HG02840 (cell line): ENCODE results near the gene TPRX1.
"Not testable (repeated sequence)": the region's sequence is repeated elsewhere in the genome, so short reads cannot be mapped to it uniquely, and the experiment has no call there.

ENCODE experiments used
- ATAC-seq: cut with Tn5 transposase; IDR thresholded peaks from one replicate; pipeline ENCODE4 v1.9.1; 2021; ENCODE audit warnings: mild to moderate bottlenecking, moderate library complexity, moderate number of reproducible peaks; ENCODE audit not compliant: unreplicated experiment, low FRiP score

The TPRX1 gene

DNA sequence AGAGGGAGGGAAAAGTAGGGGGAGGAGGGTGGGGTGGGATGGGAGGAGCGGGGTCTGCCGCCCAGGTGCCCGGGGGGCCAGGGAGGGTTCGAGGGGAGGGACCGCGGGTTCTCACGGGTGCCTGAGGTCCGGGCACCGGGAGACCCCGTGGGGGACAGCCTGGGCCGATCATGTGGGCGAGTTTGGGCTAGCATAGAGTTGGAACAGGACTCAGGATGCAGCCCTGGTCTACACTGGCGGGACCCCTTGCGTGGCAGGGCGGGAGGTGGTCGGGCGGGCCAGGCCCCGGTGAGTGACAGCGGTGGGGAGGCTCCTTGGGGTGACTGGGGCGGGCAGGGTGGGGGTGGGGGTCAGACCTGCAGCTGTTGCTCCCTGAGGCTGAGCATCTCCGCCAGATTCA lies 1.2 kb downstream of the TPRX1 start:
- not testable (repeated sequence) for ATAC-seq

DNA sequence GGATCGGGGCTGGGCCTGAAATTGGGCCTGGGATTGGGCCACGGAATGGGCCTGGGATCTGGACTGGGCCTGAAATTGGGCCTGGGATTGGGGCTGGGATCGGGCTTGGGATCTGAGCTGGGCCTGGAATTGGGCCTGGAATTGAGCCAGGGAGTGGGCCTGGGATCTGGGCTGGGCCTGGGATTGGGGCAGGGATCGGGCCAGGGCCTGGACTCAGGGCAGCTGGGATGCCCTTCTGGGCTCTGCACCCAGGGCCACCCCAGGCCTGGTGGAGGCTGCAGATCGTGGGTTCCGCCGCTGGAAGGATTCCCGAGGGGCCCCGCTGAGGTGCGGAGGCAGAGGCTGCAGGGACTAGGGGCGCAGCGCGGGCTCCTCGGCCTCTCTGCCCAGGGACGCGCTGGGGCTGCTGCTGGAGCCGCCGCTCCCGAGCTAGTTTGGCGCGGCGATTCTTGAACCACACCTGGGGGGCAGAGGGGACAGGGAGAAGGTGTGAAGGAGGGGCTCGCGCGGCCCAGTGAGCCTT lies 1.8 kb downstream of the TPRX1 start:
- ATAC-seq = no peak

DNA sequence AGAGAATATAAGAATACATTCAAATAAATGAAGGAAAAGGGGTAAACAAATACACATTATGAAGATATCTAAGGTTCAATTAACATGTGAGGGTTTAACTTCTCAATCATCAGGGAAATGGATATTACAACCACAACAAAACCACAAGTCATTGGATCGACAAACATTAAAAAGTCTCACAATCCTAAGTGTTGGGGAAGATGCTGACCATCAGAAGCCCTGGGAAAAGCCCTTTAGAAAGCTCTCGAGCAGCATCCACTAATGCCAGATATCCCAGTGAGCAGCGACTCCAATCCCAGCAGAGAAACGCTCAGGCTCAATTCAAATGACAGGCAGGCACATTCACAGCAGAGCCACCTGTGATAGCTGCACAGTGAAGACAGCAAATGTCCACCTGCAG lies 3.1 kb downstream of the TPRX1 start:
- no peak for ATAC-seq

DNA sequence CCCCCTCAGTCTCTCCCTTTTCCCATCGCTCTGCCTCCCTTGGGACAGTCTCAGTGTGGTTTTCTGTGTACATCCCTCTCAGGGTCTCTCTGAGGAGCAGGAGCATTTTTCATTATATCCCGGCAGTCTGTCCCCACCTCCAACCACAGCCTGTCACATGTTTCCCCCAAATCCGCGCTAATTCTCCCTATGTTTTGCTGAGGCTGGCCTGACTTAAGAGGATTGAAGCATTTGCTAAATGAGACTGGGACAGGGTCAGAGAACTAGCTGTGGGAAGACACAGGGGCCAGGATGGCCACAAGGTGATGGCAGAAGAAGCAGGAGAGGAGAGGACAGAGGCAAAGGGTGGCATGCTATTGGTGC lies 5.5 kb downstream of the TPRX1 start:
- no peak for ATAC-seq

DNA sequence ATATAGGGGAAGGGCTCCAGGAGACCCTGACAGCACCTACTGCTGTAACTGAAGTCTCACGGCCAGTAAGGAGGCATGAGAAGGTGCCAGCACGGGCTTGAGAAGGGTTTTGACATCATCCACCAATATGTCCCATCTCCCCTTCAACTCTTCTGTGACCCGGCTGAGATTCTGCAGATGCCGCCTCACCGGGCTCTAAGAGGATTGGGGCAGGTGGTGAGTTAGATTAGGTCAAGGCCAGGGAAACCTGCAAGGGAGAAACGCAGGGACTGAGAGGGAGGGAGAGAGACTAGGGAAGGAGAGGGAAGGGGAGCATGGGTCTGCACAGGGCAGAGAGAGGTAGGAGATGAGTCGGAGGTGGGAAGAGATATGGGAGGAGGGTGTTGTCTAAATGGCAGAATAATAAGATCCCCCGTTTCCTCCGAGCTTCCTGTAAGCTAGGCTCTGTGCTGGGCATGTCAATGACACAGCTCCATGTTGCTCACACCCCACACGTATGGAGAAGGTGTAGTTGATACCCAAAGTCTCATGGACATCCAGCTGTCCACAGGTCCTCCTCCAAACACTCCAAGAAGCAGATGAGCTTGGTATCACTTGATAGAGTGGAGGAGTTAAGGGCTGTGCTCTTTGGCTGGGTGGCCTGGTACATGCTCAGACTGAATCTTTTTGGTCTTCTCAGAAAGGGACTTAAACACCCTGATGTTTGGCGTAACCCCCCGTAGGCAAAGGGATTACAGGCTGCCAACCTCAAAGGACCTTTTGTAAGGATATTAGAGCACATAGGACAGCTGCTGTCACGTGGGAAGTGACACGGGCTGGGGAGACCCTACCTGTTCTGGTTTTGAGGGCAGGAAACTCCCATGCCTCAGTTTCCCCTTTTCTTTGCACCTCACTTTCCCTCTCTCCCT lies 6.1 kb downstream of the TPRX1 start:
- no peak for ATAC-seq

DNA sequence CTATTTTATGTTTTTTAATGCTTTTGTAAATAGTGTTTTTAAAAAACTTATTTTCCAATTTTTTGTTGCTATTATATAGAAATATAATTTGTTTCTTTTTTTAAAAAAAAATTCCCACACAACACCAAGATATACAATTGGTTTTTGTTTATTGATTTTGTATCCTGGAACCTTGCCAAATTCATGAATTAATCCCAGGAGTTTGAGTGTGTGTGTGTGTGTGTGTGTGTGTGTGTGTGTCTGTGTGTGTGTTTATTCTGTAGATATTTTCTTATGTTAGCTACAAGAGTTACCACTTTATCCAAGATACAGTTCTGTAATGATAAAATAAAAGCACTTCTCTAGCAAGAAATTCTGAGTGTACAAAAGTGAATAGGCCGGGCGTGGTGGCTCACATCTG lies 7.6 kb downstream of the TPRX1 start:
- no peak for ATAC-seq

DNA sequence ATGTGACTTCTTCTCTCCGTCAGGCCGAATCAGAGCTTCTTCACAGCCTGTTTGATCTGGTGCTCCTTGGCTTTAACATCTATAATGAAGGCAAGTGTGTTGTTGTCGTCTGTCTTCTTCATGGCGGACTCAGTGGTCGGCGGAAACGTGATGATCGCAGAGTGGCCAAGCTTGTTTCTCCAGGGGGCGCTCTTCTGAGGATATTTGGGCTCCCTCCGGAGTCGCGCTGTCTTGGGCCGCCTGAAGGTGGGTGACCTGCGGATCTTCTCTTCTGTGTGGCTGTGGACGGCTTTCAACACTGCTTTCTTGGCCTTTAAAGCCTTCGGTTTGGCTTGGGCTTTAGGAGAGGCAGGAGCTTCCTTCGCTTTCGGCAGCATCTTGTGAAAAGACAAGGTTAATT lies 9.8 kb downstream of the TPRX1 start:
- no peak for ATAC-seq

DNA sequence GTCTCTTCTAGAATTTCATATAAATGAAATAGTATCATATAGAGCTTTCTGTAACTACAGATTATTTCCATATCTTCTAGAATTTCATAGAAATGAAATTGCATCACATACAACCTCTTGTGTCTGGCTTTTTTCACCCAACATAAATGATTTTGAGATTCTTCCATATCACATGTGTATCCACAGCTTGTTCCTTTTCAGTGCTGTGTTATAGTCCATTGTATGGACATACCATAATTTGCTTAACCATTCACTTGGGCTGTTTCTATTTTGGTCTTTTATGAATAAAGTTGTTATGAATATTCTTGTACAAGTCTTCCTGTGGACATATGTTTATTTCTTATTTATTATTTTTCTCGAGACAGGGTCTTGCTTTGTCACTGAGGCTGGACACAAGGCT lies 11.7 kb downstream of the TPRX1 start:
- ATAC-seq = no peak

DNA sequence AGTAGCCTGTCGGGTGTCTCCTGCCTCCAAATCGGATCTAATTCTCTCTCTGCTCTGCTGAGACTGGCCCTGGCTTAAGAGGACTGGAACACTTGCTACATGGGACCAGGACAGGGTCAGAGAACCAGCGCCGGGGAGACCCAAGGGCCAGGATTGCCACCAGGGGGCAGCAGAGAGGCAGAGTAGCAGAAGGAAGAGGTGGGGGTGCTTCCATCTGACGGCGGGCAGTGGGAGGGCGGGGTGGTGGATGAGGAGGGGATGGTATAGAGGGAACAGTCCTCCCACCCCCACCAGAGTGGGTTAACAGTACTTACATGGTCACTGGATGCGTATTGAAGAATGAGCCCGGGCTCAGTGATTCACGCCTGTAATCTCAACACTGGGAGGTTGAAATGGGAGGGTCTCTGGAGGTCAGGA lies 13.9 kb downstream of the TPRX1 start:
- ATAC-seq = no peak

DNA sequence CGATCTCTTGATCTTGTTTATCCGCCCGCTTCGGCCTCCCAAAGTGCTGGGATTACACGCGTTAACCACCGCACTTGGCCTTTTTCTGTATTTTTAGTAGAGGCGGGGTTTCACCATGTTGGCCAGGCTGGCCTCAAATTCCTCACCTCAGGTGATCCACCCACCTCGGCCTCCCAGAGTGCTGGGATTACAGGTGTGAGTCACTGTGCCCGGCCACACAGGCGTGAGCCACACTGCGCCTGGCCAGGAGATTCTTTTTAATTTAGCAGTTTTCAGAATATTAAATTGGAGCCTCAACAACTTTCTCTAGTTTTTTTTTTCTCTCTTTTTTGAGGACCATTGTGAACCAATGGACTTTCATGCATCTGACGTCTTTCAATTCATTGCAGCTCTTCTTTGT lies 14.5 kb downstream of the TPRX1 start:
- not testable (repeated sequence) for ATAC-seq

DNA sequence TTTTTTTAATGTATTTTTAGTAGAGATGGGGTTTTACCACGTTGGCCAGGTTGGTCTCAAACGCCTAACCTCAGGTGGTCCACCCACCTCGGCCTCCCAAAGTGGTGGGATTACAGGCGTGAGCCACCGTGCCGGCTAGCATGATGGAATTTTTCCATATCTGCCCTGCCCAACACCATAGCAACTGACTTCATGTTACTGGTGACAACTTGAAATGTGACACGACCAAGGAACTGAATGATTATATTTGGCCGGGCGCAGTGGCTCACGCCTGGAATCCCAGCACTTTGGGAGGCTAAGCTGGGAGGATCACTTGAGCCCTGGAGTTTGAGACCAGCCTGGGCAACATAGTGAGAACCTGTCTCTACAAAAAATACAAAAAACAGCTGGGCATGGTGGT lies 17.0 kb downstream of the TPRX1 start:
- ATAC-seq = not testable (repeated sequence)

DNA sequence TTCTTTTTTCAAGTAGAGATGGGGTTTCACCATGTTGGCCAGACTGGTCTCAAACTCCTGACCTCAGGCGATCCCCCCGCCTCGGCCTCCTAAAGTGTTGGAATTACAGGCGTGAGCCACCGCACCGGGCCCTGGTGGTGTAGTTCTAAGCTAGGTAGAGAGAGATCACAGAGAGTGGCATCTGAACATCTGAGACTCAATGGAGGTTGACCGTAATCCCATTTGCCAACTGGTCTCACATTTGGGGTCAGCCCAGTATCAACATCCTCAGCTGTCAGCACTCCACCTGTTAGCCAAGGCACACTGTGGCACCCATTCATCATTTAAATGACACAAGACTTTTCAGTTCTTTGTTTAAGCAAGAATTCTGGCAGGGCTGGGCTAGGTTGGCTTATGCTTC lies 17.8 kb downstream of the TPRX1 start:
- ATAC-seq = no peak

DNA sequence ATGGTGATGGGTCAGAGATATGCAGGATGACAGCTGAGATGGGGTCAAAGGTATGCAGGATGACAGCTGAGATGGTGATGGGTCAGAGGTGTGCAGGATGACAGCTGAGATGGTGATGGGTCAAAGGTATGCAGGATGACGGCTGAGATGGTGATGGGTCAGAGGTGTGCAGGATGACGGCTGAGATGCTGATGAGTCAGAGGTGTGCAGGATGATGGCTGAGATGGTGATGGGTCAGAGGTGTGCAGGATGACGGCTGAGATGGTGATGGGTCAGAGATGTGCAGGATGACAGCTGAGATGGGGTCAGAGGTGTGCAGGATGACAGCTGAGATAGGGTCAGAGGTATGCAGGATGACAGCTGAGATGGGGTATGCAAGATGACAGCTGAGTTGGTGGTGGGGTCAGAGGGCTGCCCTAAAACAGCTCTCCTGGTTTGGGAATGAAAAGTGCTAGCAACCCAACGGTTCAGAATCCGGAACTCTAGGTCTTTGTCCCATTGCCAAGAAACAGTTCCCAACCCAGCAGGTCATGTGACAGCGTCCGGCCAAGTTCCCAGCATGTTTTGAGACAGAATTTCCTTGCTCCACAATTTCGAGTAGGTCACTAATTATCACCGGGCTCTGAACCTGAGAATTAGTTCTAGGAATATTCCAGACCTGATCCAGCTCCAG lies 22.6 kb downstream of the TPRX1 start:
- no peak for ATAC-seq

DNA sequence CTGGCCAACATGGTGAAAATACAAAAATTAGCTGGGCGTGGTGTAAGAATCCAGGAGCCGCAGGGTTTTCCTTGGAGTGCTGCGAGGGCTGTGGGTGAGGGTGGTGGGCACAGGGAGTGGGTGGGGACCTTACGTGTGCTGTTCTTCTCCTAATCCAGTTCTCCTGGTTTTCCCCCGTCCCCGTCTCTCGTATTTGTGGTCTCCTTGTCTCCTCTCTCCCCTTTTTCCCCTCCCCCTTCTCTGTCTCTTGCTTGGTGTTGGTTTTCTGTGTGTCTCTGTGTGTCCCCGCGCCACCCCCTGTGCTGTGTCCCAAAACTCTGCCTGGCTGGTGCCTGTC lies 24.2 kb downstream of the TPRX1 start:
- ATAC-seq = no peak

DNA sequence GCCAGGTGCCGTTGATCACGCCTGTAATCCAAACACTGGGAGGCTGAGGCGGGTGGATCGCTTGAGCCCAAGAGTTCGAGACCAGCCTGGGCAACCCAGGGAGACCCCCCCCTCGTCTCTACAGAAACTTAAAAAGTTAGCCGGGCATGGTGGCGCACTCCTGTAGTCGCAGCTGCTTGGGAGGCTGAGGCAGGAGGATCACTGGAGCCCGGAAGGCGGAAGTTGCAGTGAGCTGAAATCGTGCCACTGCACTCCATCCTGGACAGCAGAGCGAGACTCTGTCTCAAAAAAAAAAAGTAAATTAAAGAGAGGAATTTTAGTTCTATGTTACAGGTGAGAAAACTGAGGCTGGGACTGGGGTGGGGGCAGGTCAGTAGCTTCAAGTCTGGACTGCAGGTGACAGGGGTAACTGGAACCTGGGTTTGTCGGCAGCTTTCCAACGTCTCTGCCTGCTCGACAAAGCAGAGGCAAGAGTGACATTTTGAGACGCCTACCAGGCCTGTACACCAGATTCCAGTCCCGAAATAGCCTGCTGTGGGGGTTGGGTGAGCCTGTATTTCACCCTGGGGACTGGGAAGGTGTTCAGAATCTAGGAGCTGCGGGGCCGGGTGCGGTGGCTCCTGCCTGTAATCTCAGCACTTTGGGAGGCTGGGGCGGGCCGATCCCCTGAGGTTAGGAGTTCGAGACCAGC lies 24.7 kb downstream of the TPRX1 start:
- ATAC-seq = no peak

DNA sequence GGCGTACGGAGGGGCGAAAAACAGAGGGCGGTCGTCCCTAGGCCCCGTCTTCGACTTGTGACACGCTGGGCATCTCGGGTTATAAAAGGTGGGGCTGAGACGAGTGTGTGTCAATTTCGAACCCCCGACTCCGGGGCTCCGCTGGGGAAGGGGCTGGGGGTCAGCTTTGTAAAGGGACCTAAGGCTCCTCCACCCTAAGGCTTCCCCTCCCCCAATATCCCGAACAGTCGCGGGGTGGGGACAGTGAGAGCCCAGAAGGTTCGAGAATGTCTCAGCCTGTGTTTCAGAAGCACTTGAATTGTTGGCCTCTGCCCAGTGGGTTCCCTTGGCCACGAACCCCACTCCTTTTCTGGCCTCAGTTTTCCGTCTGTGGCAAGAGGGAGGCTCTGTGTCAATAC lies 25.4 kb downstream of the TPRX1 start:
- ATAC-seq = peak; percentile 17

DNA sequence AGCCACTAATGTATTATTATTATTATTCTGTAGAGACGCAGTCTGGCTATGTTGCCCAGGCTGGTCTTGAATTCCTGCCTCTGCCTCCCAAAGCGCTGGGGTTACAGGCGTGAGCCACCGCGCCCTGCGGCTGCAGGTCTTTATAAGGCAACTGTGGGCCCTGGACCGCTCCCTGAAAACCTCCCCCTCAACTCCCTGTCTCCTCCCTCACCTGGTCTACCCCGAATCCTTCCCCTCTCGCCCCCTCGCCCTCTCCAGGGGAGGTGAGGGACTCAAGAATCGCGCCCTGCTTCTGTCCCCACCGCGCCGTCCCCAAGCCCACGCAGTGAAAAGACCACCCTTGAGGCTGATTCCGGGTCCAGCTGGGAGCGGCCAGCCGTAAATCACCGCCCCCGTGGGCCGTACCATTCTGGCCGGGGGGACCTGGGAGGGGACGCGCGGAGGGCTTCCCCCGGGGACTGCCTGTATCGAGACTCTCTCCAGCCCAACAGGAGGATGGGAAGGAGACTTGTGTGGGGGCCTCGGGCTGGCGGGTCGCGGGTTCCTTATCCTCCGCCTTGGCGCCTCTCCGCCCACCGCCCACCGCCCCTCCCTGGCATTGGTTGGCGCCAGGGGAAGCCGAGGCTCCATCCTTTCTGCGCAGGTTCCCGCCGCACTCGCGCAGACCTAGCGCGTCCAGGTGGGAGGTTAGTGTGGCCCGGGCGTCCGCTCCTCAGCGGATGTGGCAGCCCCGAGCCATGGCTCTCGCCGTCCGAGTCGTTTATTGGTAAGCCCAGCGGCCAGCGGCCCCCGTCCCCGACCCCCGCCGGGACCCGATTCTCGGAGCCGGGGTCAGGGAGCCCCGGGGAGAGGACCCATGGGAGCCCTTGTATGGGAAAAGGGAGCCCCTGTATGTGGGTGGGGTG lies 26.1 kb downstream of the TPRX1 start, which contains the start of gene SELENOW:
SELENOW (plus strand) TSS at position 655 of the 905 bp plus-strand sequence; CDS start at position 738, 83 bp downstream.
- ATAC-seq = peak; percentile 74

DNA sequence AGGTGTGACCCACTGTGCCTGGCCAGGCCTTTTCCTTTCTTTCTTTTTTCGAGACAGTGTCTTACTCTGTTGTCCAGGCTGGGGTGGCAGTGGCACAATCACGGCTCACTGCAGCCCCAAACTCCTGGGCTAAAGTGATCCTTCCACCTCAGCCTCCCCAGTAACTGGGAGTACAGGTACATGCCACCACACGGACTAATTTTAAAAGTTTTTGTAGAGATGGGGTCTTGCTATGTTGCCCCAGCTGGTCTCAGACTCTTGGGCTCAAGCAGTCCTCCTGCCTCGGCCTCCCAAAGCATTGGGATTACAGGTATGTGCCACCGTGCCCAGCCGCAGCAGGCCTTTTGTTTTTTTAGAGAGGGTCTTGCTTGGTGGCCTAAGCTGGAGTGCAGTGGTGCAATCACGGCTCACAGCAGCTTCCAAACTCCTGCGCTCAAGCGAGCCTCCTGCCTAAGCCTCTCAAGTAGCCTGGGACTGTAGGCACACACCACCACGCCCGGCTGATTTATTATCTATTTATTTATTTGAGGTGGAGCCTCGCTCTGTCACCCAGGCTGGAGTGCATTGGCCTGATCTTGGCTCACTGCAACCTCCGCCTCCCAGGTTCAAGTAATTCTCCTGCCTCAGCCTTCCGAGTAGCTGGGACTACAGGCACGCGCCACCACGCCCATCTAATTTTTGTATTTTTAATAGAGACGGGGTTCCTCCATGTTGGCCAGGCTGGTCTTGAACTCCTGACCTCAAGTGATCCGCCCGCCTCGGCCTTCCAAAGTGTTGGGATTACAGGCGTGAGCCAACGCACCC lies 26.9 kb downstream of the TPRX1 start:
- ATAC-seq = not testable (repeated sequence)

DNA sequence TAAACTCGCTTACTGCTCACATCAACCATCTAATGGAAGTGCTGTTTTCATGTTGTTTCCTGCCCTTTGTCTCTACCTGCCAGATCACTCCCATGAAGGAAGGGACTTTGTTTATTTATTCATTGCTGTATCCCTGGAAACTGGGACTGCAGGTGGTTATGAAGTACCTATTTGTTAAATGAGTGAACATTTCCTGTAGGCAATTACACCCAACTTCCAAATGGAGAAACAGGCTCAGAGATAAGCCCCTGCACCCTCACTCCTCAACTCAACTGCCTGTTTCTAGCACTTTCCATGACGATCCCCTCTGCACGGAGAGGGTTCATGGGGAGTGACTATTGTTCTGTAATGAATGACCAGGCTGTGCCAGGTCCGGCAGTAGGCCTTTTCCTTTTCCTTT lies 27.8 kb downstream of the TPRX1 start:
- ATAC-seq = no peak
